ENCODE measurements around the gene DPYD.

GRCh38 chr1:97654876-97655585 lies 265.8 kb downstream of the DPYD start:
- TF ChIP-seq EP300 (IDR thresholded peaks at IDR 0.05) (no peak), CTCF (IDR thresholded peaks at IDR 0.05) (no peak)

All from tibial nerve (tissue), 4 donors.